Stimulated activated CD8-positive, alpha-beta memory T cell treated with anti-CD3 and anti-CD28 coated beads, Interleukin-15, amount 100 ng/mL, for 1 hour (primary cell): ENCODE results near the gene LHCGR.

Source experiments
- DNase-seq: peaks from one replicate; pipeline ENCODE4 v3.0.0-alpha.2; 2020; ENCODE audit warnings: low read depth

LHCGR gene

GRCh38 chr2:48755473-48755872 is at the start of gene LHCGR:
Gene LHCGR, minus strand, starts transcription at chr2:48755724. Its CDS starts 53 bp downstream, at chr2:48755671.
- DNase-seq = no peak

DNA sequence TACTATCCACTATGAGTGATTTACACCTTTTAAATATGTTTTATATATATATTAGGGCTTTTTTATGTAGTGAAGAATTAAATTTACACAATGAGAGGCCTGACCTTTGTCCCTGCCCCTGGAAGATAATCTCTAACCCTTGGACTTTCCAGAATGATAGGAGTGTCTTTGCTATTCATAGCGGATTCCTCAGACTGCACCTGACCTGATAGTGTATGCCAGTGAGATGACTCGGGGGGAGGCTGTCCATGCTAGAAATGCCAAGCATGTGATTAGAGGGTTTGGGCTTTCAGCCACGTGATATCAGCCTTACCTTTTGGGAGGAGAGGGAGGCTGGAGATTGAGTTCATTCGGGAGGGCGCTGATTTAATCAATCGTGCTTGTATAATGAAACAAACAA is 44.1 kb upstream of the LHCGR start:
- DNase-seq = no peak

GRCh38 chr2:48795065-48795464 is 39.5 kb upstream of the LHCGR start:
- no peak for DNase-seq

DNA sequence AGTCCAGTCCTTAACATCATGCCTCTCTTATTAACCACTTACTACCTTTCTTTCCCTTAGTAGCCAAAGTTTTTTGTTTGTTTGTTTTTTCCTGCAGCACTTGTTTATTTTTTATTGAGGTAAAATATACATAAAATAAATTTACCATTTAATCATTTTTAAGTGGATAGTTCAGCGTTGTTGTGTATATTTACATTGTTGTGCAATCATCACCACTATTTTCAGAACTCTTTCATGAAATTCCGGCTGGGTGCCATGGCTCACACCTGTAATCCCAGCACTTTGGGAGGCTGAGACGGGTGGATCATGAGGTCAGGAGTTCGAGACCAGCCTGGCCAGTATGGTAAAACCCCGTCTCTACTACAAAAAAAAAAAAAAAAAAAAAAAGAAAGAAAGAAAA is 38.1 kb upstream of the LHCGR start:
- no peak for DNase-seq

- no peak for DNase-seq
These were observed 36.5 kb upstream of the LHCGR start for GRCh38 chr2:48792030-48792429.

DNA sequence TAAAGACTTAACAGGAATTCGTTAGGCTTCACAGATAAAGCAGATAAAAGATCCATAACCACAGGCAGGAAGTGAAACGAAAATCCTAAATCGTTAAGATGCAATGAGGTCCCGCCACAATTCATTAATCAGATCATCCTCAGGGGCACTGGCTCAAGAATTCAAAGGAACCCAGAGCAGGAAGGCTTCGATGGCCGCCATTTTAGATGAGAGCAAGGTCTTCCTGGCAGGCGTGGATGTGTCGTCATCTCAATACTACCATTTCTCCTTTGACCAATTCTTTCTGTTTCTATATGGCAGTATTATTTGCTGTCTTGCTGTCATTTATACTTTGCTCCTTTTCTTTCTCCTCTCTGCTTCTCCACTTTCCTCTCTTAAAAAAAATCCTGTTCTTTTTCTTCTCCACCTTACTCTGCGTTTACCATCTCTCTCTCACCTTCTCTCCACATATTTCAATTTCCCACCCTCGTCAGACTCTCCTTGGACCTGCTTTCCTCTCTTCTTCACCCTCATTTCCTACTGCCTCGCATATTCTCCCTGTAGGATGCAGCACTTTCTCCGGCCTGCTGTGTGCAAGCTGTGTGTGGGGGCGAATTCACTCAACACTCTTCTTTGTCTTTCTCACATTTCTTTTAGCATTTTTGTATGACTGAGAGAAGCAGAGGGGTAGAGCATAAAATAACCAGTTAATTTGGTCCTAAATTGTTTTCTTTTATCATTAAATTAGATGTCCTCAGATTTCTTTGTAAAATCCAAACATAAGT is 35.1 kb upstream of the LHCGR start:
- no peak for DNase-seq

DNA sequence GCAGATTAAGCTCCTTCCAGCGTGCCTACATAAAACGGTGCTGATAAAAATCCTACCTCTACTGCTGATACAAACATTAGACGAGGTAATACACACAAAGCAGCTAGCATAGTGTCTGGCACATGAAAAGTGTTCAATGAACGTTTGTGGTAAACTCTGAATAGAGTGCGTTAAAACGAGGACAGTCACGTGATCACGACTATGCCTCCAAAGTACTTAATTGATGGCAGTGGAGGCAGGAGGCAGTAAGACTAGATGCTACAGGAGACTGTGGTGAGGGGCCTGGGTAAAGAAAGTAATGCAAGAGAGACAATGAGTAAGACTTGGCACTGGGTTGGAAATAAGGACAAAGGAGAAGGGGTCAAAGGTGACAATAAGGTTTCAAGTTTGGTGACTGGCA is 32.1 kb upstream of the LHCGR start:
- DNase-seq = no peak

DNA sequence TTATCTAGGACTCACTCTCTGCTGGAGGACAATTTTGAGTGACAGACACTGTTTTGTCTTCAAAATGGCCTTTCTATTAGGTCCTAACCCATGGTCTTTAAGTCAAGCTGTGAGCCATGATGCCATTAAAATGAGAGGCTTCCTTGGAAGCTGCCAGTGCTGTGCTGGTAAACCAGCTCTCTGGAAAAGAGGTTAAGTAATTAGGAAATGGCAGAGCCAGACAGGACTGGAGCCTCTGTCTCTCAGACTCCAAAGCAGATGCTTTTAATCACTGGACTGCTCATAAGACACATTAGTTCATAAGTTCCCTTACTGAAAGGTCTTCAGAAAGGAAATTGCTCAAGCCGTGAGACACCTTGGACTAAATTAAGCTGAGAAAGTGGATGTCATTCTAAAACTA is 25.8 kb upstream of the LHCGR start:
- DNase-seq = no peak

GRCh38 chr2:48779019-48779716 is 23.6 kb upstream of the LHCGR start:
- DNase-seq = no peak

DNA sequence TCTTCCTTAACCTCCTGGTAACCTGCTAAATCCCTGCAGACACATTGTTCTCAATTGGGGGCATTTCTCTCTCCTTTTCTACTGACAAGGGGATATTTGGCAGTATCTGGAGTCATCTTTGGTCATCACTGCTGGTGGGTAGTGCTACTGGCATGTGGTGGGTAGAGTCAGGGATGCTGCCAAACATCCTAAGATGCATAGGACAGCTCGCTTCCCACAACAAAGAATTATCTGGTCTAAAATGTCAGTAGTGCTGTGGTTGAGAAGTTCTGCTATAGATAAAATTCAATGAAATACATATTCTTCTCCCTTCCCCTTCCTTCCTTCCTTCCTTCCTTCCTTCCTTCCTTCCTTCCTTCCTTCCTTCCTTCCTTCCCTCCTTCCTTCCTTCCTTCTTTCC is 18.7 kb upstream of the LHCGR start:
- DNase-seq = no peak

DNA sequence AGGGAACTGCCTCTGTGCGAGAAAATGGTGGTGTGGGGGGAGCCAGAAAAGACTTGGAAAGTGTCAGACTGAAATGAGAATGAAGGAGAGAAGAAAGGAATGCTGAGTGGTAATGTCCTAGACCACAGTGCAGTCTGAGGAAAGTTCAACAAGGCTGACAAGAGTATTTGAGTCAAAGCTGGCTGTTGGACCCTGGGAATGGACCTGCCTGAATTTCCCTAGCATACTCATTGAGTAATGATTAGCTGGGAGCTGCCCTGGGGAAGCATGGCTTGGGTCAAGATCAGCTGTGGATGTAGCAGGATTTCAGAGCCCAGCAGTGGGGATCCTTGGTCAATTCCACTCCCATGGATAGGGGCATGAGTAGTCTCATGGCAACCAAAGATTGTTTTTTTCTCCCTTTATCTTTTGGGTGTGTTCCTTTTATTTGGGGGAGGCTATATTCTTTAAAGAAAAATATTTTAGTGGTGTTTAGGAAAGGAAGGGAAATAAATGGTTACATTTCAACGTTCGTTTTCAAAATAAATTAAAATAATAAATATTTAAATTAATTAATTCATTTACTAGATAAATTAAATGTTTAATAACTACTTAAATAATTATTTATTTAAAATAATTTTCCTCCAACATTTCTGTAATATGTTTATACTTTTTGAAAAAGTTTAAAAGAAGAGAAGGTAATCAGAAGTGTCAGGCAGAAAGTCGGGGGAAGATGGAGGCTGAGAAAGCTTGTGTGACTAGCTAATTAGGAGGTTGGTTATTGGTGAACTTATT is 15.9 kb upstream of the LHCGR start:
- no peak for DNase-seq

GRCh38 chr2:48770181-48770580 is 14.7 kb upstream of the LHCGR start:
- DNase-seq = no peak

- DNase-seq = no peak
These were observed 13.1 kb upstream of the LHCGR start for GRCh38 chr2:48768669-48769068.

GRCh38 chr2:48767330-48767729 is 11.8 kb upstream of the LHCGR start:
- no peak for DNase-seq

- DNase-seq = no peak
These were observed 5.3 kb upstream of the LHCGR start for GRCh38 chr2:48760826-48761225.

DNA sequence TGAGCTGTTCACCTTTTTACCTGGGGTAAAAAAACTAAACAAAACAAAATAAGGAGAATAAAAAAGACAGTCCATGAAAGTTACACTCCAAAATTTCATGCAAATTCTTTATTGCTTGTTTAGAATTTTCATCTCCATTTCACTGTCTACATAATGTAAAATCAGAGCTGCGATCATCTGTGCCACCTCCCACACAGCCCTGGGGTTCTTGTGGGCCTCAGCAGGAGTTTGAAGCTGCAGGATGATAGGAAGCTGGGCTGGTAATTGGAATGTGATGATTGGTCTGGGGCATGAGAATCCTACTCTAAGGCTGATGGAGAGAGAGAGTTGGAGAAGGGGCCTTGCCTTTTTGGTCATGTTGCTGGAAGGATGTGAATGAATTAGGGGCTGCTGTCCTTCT is 4.2 kb upstream of the LHCGR start:
- no peak for DNase-seq

DNA sequence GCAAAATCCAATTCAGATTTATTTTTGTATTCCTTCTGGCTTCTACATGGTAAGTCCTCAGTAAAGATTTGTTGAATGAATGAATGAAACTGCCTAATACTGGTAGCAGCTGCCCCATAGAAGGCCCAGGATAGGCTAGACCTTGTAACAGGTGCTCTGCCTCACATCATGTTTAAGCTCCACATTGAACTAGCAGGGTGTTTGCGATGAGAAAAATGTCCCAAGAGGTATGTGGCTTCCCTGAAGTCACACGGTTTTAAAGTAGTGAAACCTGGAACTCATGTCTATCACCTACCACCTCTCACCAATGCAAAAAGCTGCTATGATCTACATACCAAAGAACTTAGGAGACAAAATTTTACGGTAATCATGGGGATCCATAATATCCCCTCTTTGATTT is 765 bp upstream of the LHCGR start:
- DNase-seq = no peak

DNA sequence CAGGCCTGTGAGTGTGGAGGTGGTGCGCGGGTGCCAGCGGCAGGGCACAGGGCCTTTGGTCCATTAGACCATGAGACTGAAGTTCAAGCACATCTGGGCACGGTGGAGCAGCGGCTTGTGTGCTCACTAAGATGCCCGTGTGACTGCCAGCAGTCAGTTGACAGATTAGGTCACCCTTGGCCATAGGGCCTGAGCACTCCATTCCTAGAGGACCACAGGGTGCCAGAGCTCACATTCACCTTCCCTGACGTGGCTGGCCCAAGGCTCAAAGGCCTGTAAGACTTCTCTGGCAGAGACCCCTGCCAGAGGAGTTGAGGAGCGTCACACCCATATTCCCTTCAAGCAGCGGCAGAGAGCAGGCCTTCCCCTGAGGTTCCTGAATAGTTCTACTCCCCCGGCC is 650 bp downstream of the LHCGR start:
- DNase-seq = no peak

DNA sequence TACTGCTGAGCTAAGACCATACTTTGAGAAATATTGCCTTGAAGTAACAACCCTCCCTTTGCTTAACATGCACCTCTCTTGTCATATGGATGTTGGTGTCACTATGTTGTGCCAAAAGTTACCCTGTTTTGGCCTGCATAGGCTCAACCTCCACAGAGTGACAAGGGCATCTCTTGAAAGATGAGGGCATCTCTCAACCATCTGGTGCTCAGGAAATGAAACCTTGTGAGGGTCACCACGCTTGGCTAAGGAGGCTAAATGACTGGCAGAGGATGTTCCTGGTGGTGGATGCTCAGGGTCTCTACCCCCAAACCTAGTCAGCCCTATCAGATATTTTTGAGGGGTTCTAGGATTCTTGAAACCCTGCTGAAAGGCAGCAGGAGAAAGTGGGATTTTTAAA is 2.3 kb downstream of the LHCGR start:
- DNase-seq = no peak

DNA sequence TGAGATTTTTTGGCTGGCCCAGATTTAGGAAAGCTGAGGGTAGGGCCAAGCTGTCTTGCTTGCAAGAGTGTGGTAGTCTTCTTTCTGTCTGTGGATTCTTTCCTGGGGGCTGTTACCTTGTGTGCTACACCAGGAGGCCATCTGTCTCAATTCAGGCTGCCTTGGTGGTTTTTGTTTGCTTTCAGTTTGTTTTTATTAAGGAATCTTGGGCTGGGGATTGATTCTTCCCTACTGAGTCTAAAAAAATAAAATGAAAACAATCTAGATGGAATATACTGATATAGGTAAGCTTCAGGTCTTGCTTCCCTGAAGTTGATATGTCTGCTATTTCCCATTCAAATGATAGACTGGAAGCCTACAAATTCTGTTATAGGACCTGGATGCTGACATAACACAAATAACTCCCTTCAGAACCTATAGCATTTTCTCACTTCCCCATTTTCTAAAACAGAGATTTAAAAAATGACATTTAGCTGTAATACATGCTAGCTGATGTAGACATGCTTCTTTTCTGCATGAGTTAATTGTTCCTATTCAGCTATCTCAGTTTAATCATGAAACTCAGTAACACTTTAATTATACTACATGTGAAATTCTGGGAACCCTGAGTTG is 5.3 kb downstream of the LHCGR start:
- no peak for DNase-seq

GRCh38 chr2:48749291-48750127 is 6.0 kb downstream of the LHCGR start:
- no peak for DNase-seq

GRCh38 chr2:48747319-48747718 is 8.2 kb downstream of the LHCGR start:
- no peak for DNase-seq
